ENCODE results near the gene ANGPT4. TPM values are rescaled to one million over a fixed set of nuclear protein-coding genes. Genes with fewer than 3 reads are reported as not detected.
"Not testable (repeated sequence)": the region's sequence is repeated elsewhere in the genome, so short reads cannot be mapped to it uniquely, and the experiment has no call there.

Gene ANGPT4
- total RNA-seq, 1 donor from 2014 or later = 0.20 TPM

DNA sequence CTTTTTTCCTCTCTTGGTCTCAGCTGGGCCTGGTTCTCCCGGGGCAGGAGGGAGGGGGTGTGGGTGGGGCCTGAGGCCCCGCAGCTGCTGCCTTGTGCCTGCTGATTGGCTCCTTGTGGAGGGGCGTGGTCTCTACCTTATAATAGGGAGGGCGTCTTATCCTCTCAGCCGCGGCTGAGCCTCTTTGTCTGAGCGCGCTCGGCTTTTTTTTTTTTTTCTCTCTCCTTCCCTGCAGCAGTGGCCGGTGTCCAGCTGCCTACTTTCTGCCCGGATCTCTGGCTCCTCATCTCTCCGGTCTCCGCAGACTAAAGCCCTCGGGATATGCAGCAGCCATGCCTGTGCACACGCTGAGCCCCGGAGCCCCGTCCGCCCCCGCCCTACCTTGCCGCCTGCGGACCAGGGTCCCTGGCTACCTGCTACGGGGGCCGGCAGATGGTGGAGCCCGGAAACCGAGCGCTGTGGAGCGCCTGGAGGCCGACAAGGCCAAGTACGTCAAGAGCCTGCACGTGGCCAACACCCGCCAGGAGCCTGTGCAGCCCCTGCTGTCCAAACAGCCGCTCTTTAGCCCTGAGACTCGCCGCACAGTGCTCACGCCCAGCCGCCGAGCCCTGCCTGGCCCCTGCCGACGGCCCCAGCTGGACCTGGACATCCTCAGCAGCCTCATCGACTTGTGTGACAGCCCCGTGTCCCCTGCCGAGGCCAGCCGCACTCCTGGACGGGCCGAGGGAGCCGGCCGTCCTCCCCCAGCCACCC, 71.5 kb downstream of the ANGPT4 start:
- peak; percentile 95 for DNase-seq (ENCODE audit: low spot score)

DNA sequence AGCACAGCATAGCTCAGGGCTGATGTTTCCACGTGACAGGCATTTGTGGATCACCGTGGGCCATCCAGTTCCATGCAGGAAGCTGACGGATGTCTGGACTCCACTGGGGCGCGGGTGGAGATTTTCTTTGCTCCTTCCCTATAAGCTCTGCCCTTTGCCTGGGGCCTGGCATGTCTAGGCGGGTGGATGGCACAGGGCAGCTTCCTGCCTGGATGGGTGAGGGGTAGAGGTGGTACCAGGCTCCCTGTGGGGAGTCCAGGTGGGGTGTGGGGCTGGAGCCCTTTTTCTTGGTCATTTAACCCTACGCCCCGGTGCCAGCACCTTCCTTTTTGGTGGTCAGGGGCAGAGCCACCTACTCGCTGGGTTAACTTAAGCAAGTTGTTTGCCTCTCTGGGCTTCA, 72.2 kb downstream of the ANGPT4 start:
- no peak for DNase-seq (ENCODE audit: low spot score)

DNA sequence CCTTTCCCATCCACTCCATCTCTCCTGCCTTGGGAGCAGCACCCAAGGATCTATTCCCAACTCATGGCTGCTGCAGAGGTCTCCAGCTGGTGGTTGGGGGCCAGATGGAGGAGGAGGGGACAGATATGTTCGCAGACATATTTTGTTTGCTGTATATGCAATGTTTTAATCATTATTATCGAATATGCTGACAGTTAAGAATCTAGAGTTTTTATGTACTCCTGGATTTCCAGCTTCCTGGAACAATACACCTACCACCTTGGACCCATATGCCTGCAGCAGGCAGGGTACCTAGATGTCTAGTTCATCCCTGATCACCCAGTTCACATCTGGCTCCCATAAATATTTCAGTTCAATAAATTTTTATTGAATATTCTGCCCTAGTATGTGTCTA, 73.6 kb downstream of the ANGPT4 start:
- no peak for DNase-seq (ENCODE audit: low spot score)

DNA sequence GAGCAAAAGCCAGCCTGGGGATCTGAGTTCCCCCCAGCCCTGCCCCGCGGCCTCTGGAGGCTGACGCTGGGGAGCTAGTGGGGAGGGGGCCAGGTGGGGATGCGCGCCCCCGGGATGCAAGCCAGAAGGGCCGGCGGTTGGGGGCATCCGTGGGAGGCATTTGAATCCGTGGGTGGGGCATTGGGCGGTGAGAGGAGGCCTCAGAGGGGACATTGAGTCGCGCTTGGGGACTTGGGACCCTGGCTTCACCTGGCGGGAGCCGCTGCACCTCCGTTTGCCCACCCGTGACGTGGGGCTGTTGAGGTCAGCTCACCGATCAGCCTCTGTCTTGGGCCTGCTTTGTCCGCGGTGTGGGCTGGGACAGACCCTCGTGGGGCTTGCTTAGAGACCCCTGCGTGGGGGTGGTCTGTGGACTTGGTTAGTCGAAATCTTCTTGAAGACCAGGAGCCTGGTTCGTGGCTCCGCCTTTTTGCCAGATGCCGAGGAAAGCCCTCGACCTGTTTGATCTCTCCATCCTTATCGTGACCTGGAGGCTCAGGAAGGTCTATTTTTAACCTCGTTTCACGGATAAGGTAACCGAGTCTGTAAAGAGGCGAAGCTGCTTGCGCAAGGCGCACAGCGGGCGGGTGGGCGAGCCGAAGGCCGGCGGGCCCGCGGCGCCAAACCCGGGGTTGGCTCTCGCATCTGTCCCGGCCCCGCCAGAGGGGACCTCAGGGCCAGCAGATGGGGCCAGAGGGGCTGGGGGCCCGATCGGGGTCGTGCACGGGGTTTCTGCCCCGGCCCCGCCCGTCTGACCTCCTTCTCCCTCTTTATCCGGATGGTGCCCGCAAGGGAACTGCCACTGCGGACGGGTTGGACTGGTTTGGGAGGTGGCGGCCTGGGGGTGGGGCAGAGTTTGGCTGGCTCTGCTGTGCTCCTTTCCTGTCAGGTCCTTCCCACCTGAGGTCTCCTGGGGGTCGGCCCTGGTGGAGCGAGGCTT, 74.3 kb downstream of the ANGPT4 start:
- no peak for DNase-seq (ENCODE audit: low spot score)

DNA sequence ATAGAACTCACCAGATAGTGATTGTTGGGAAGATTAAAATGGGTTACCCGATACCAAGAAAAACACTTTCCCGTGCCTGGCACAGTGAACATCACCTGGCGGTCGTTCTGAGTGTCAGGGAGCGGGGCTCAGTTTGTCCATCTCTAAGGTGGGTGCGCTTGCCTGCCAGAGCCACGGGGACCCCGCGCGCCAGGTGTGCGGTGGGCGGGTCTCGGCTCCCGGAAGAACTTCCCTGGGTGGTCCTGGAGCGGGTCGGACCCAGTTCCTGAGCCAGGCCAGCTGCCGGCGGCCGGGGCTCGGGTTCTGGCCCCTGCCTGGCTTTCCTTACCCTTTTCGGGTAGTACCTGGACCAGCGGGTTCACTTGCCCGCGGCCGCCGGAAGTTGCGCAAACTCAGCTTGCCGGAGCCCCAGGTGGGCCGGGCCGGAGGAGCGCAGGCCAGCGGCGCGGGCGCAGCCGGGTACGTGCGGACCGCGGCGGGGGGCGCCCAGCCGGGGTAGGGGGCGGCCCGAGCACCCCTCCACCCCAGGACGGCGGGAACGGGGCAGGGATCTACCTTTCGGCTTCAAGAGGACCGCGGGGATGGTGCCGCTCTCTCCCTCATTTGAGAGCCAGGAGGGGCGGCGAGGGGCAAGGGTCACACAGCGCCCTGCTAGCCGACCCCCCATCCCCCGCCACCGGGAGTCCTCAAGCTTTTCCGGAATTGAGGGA, 75.1 kb downstream of the ANGPT4 start:
- no peak for DNase-seq (ENCODE audit: low spot score)

DNA sequence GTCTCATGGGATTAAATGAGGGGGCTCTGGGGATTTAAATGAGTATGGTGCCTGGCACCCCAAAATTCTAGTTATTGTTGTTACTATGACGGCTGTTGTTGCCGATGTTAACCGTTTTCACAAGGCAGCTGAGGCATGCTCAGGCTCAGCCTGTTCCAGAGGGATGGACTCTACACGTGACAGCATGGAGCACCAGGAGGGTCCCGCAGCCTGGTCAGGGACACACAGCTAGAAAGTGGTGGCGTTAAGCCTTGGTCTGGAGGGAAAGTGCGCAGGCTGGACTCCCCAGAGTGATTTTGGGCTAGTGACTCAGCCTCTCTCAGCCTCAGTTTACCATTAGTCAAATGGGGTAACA, 75.7 kb downstream of the ANGPT4 start:
- no peak for DNase-seq (ENCODE audit: low spot score)

DNA sequence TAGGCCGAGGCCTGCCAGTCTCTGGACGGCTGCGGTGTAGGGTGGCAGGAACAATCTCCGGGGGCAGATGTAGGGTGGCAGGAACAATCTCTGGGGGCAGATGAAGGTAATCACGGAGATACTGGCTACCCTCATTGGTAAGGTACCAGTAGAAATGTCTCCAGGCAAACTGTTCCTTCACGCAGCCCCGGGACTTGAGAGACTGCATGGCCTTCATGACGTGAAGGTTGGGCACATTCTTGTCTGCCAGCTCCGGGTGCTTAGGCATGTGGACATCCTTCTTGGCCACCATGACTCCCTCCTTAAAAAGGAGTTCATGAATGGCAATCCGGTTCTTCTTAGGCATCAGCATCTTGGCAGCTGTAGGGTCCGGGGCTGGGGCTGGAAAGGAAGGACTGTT, 76.5 kb downstream of the ANGPT4 start:
- DNase-seq (ENCODE audit: low spot score) = no peak

DNA sequence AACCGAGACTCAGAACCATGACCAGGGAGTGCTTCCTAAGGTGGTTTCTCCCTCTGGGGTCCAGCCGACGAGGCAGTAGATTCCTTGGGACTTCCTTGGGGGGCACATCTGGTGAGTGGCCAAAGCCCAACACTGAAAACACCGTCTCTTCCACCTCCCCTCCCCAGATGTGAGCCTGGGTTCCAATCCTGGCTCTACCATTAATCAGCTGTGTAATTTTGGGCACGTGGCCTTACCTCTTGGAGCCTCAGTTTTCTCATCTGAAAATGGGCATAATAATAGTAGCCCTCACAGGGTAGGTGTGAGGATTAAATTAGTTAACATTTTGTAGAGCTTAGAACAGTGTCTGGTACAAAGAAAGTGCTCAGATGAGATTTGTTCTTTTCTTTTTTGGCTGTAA, 77.1 kb downstream of the ANGPT4 start:
- no peak for DNase-seq (ENCODE audit: low spot score)

DNA sequence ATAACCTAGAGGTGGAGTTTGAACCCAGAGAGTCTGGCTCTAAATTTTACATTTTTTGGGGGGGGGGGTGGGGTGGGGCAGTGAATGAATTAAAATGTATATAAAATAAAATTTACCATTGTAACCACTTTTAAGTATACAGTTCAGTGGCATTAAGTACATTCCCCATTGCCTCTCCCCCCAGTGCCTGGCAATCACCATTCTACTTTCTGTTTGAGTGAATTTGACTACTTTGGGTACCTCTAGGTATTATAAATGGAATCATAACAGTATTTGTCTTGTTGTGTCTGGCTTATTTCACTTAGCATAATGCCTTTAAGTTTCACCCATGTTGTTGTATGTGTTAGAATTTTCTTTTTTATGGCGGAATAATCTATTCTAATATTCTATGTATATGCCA, 79.9 kb downstream of the ANGPT4 start:
- no peak for DNase-seq (ENCODE audit: low spot score)

DNA sequence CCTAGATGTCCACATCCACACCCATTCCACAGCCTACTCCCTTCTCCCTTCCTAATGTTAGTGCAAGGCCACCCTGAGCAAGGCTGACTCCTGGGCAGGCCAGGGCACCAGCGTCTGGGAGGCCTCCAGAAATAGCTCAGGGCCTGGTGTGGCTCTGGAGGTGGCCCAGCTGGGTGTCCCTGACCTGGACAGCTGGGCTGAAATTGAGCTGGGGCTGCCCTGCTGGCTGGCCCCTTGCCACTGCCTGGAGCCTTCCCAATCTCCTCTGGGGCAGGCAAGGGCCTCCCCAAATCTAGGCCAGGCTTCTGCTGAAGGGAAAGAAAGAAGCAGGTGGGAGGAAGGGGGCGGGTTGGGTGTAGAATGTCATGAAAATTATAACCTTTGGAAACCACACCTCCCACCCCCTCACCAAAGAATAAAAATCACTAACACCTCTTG, 80.5 kb downstream of the ANGPT4 start:
- DNase-seq (ENCODE audit: low spot score) = no peak

DNA sequence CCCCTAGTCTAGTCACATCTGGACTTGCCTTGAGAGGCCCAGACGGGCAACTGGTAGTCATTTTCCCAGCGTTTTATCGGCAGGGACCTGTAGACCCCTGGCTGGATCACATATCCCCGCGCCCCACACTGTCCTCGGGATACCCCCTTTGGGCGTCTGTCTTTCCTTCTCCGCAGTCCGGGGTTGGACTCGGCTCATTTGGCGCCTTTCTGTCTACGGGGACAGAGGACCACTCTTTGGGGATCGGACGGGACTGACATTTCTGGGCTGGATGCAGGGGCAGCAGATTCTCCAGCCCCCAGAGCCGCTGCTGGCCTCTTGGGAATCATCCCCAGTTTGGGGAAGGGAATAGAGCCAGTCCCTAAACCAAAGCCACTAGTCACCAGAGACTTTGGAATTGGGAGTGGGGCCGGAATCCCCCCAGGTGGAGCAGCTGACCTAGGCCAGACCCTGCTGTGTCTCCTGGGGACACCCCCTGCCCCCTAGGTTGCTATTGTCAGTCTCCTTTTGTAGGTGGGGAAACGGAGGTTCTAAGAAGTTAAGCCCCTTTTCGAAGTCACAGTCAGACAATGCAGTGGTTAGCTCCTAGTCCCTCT, 81.9 kb downstream of the ANGPT4 start:
- DNase-seq (ENCODE audit: low spot score) = no peak

DNA sequence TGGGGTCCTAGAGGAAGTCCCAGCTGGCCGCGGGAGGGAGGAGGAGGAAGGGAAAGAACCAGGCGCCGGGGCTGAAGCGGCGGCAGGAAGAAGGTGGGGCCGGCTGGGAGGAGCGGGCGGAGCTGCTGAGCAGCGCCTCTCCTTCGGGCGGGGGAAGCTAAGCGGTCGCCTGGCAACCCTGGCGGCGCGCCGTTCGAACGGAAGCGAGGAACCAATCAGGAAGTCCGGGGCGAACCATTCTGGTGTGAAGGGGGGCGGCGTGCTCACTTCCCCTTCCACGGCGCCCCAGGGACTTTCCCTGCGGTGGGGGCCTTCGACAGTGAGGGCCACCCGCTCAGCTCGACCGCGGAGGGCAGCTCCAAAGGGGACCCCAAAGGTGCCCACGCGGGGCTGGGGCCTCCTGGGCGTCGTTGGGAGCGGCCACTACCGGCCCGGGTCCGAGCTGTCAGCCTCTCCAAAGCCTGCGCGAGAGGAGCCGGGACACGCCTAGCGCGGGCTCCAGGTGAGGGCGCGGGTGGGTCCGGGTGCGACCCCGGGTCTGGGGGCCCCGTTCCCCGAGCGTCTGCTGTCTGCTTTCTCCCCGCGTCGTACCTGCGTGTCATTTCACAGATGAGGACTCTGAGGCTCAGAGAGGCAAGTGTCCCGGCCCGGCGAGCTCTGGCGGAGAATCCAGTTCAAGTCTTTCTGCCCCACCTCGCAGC, 82.5 kb downstream of the ANGPT4 start, which contains the start of gene FAM110A:
FAM110A (plus strand) TSS at position 266 of the 701 bp plus-strand sequence. CDS start 11,090 bp downstream, outside the sequence.
- peak; percentile 96 for DNase-seq (ENCODE audit: low spot score)

DNA sequence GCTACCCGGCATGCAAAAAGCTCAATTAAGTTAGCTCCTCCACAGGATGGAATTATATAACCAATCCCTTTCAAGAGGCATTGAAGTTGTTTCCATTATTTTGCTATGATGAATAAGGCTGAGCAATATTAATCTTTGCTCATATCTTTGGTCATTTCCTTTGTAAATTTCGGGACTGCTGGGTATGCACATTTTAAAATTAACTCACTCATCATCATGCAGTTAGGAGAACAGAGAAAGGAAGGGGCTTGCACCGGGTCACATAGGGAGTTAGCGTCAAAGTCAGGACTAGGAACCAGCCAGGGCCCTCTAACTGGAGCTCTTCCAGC, 83.0 kb downstream of the ANGPT4 start:
- DNase-seq (ENCODE audit: low spot score) = no peak

DNA sequence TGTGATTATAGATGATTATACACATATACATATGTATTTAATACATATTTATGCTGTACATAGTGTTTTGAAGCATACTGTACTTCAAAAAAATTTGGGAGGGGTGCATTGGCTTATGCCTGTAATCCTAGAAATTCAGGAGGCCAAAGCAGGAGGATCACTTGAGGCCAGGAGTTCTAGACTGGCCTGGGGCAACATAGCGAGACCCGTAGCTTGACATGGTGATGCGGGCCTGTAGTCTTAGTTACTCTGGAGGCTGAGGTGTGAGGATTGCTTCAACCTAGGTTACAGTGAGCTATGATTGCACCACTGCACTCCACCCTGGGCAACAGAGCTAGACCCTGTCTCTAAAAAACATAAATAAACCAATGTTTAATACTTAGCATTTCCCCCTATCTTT, 84.2 kb downstream of the ANGPT4 start:
- DNase-seq (ENCODE audit: low spot score) = no peak

DNA sequence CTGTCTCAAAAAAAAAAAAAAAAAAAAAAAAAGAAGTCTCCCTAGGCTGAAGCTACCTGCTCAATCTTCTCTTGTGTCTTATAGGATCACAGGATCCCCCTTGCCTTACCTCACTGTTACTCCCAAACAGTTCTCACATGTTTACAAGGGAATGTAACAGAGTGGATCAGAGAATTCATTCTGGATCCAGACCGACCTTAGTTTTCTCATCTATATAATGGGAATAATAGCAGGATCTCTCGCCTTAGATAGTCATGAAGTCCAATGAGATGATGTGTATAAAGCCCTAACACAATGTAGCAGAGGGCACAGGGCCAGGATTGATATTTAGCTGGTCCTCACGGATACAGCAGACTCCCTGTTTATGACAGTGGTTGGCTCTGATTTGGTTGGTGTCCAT, 84.9 kb downstream of the ANGPT4 start:
- DNase-seq (ENCODE audit: low spot score) = no peak

DNA sequence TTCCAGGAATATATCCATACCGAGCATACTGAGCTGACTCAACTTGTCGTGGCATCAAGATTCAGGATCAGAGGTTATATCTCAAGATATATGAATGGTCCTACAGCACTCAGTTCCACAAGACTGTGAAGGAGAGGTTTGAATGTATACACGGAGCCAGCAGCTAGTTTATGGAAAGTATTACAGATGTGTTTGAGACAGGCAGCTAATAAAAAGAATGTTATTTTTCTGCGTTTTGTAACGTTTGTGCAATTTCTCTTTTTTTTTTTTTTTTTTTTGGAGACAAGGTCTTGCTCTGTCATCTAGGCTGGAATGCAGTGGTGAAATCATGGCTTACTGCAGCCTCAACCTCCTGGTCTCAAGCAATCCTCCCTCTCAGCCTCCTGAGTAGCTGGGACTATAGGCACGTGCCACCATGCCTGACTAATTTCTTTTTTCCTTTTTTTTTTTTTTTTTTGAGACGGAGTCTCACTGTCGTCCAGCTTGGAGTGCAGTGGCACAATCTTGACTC, 86.1 kb downstream of the ANGPT4 start:
- no peak for DNase-seq (ENCODE audit: low spot score)

DNA sequence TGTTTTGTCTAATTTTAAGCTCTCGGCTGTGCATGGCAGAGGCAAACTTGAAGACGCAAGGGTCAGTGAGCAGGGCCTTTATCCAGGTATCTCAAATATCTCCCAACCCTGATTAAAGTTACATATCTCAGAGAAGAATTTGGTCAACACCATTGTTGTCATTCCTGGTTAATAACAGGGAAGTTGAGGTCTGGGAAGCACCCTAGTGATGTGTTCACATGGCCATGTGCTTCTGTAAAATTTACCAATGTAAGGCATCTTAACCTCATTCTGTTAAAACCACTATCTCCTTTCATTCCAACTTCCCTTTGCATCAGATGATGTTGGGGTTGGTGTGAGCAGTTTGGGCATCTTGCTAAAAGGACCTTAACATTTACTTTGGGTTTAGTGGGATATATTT, 86.6 kb downstream of the ANGPT4 start:
- no peak for DNase-seq (ENCODE audit: low spot score)

DNA sequence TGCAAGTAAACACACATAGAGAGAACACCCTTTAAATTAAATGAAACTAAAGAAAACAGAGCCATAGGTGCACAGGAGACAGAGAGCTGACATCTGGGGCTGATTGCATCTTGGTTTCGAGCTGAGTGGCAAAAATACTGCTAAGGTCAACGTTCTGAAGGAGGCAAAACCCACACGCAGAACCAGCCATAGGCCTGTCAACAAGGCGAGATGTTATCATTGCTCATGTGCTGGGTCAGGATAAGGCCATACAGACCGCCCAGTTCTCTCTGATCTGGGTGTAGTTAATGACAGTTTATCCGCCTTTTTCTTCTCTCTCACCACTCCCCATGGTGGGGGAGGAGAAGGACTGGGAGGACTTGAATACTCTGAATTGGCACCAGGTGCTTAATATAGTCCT, 87.1 kb downstream of the ANGPT4 start:
- no peak for DNase-seq (ENCODE audit: low spot score)

DNA sequence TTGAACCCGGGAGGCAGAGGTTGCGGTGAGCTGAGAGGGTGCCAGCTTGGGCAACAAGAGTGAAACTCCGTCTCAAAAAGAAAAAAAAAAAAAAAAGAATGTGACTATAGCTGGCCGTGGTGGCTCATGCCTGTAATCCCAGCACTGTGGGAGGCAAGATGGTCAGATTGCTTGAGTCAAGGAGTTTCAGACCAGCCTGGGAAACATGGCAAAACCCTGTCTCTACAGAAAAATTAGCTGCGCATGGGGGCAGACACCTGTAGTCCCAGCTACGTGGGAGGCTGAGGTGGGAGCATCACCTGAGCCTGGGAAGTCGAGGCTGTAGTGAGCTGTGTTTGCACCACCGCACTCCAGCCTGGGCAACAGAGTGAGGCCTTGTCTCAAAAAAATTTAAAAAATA, 88.2 kb downstream of the ANGPT4 start:
- not testable (repeated sequence) for DNase-seq (ENCODE audit: low spot score)

DNA sequence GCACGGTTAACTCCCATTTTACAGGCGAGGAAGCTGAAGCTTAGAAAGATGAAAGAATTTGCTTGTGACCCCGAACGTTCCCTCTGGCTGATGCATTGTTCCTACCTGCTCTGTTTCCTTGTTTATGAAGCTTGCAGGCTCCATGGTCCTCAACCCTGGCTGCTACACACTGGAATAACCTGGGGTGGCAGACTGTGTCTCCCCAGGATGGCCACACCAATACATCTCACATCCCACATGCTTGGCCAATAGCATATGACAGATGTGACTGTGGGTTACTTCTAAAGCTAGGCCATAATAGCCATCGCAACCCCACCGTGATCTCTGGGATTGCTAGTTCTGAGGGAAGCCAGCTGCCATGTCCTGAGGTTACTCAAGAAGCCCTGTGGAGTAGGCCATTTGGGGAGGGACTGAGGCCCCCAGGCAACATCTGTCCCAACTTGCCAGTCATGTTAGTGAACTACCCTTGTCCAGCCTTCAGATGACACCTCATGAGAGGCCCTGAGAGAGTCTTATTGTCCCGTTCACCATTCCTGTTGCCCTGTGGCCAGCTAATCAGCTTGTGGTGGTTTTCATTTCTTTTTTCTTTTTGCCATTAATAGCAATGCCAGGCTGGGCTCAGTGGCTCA, 89.3 kb downstream of the ANGPT4 start:
- no peak for DNase-seq (ENCODE audit: low spot score)

Data from mucosa of gallbladder (tissue), 1 donor.